Heart right ventricle (tissue), 16 donors: ENCODE results near the gene TEX10. TPM values are rescaled to one million over a fixed set of nuclear protein-coding genes. Genes with fewer than 3 reads are reported as not detected.
A peak's percentile ranks its signal among the peaks of the same experiment; 100 is the strongest.

Experiments used
- ATAC-seq, 8 donors: fragments of 200-7000 bp; cut with Tn5 transposase; one replicate each; pipeline ENCODE4 v1.9.1; 2020; ENCODE audit warnings: mild to moderate bottlenecking in 8 of 8, moderate library complexity in 8 of 8, moderate number of reproducible peaks in 1 of 8
- DNase-seq, 2 donors: peaks; one replicate each; pipeline ENCODE4 v3.0.0-alpha.2; 2020
- H3K27ac ChIP-seq, 10 donors: fragments of 200-600 bp; sonication (generic) in 2 of 10; one replicate each; pipeline versions ENCODE4 v1.5.0 to v1.8.0; 2020 to 2022; ENCODE audit warnings: mild to moderate bottlenecking in 3 of 10
- H3K27me3 ChIP-seq, 7 donors: fragments of 200-600 bp; one replicate each; pipeline ENCODE4 v1.8.0; 2021 to 2022; ENCODE audit warnings: mild to moderate bottlenecking in 2 of 7
- H3K36me3 ChIP-seq, 9 donors: fragments of 200-600 bp; sonication (generic) in 1 of 9; one replicate each; pipeline versions ENCODE4 v1.5.0 to v1.8.0; 2020 to 2022; ENCODE audit warnings: mild to moderate bottlenecking in 2 of 9
- H3K4me1 ChIP-seq, 9 donors: fragments of 200-600 bp; sonication (generic) in 1 of 9; one replicate each; pipeline versions ENCODE4 v1.5.0 to v1.8.0; 2020 to 2022; ENCODE audit warnings: mild to moderate bottlenecking in 4 of 9
- H3K4me3 ChIP-seq, 10 donors: fragments of 200-600 bp; sonication (generic) in 2 of 10; one replicate each; pipeline versions ENCODE4 v1.5.0 to v1.8.0; 2020 to 2022; ENCODE audit warnings: mild to moderate bottlenecking in 7 of 10, moderate library complexity in 2 of 10
- H3K9me3 ChIP-seq, 11 donors: fragments of 200-600 bp in 10 of 11; sonication (generic) in 2 of 11; one replicate each; pipeline versions ENCODE4 v1.5.0 to v1.8.0; 2013 to 2022; ENCODE audit warnings: mild to moderate bottlenecking in 2 of 11, control low read depth in 1 of 11, moderate library complexity in 1 of 11
- CTCF ChIP-seq, 9 donors: fragments of 200-600 bp; sonication (generic) in 2 of 9; IDR thresholded peaks; one replicate each; pipeline versions ENCODE4 v1.5.0 to v1.8.0; 2021 to 2022; ENCODE audit warnings: antibody characterized with exemption in 9 of 9, mild to moderate bottlenecking in 5 of 9, moderate library complexity in 1 of 9
- WGBS, 2 donors: extraction: QIAGEN DNeasy Blood & Tissue Kit; methylation state at CpG; one replicate each; pipeline ENCODE4 v1.1.7; 2013; ENCODE audit warnings: inconsistent platforms in 1 of 2; 5-methylcytosine and 5-hydroxymethylcytosine counted together
- intact Hi-C, 10 donors: fragments of 100-400 bp; cut with DNase I; formaldehyde crosslinking; loops; one replicate each; pipeline versions ENCODE4 v1.11.1 to v1.14.2; 2022
- polyA plus RNA-seq, 2 donors: library from polyadenylated mRNA; stranded (reverse); fragments of 200-250 nt; gene quantifications; one replicate each; pipeline ENCODE4 v1.2.3, GENCODE V29; 2013
- total RNA-seq, 10 donors: library from RNA; stranded (reverse); fragmentation: NEBNext Ultra II Directional in 3 of 10; extraction: Animal tissue kit (Norgen Biotek cat#: 25700) in 3 of 10; gene quantifications; one replicate each; pipeline versions ENCODE4 v1.2.1 to v1.2.4, GENCODE V29; 2021 to 2023
- donor health status: Arrhythmogenic right ventricular cardiomyopathy.
- donor health status: ischemic (EF 13 %, LVEDD 7.1; RV severe dilation, severe dysfunction).
- donor health status: healthy with polysubstance abuse.
- donor health status: DM: no; HTN: yes; CAD: no.
- donor health status: DM: no; HTN: no; CAD: no.
- donor health status: ischemic (EF 25% LVEDD 6.9; RV normal size, moderate dysfunction).
- donor health status: ischemic (EF 25% LVEDD 5.7; RV mildly dilated, moderate dysfunction).
- donor health status: healthy.
- donor health status: DM: yes; HTN: yes; CAD: no.
- donor health status: Ischemic cardiomyopathy.
- donor health status: ischemic (EF 35%, LVEDD 5.7; RV mildly dilated, moderate dysfunction).
- donor health status: nonischemic (EF 11% LVEDD 7.7; RV severe dilation, severe dysfunction).
- donor health status: DM: yes; HTN: yes; CAD: no.
- donor health status: PGD.
- donor health status: ischemic (EF 29% LVEDD 5.4; RV normal size, mild dysfunction).
- donor health status: nonischemic (EF 23%, LVEDD 6.1; RV moderate dilation, normal function).

Gene TEX10
- total and polyA plus RNA-seq, 12 donors: 2.9 to 10.3 (median 9.0) TPM

GRCh38 chr9:100355561-100355960 lies 2.8 kb upstream of the TEX10 start:
- H3K27ac ChIP-seq: no peak overlapping the region
- no peak for TF ChIP-seq CTCF (IDR thresholded peaks at IDR 0.05)
- H3K4me1 ChIP-seq: peaks cover 0 to 24% (median 12%) of the 10 kb centered on the region in 9 donors
- intact Hi-C loops: loop anchor here in 2 of 10 donors (5.0 to 10.0 kb wide), 3 partner anchors 52 to 239 kb away; partner anchors contain the start of gene MSANTD3 (in 1 of the 2)
- H3K4me3 ChIP-seq: no peak overlapping the region
- peaks cover 0 to 12% (median 0%) of the 10 kb centered on the region in 11 donors for H3K9me3 ChIP-seq
- DNase-seq (no peak), ATAC-seq (no peak)
- 90 to 97% methylated on average over 2 of the region's 2 CpGs for WGBS, 2 donors
- H3K27me3 ChIP-seq: no peaks in the 10 kb centered on the region
- H3K36me3 ChIP-seq: no peaks in the 10 kb centered on the region

GRCh38 chr9:100354121-100354800 lies 1.5 kb upstream of the TEX10 start:
- Histone ChIP-seq H3K27ac (no peak overlapping the region), H3K9me3 (peaks cover 0 to 11% (median 0%) of the 10 kb centered on the region in 11 donors), H3K4me3 (no peak overlapping the region), H3K4me1 (peaks cover 0 to 32% (median 16%) of the 10 kb centered on the region in 9 donors), H3K36me3 (no peaks in the 10 kb centered on the region), H3K27me3 (no peaks in the 10 kb centered on the region)
- intact Hi-C loops: loop anchor here in 5 of 10 donors (5.0 to 10.0 kb wide), 4 partner anchors 71 to 243 kb away; partner anchors contain the start of gene MSANTD3 (in 5 of the 5)
- DNase-seq (no peak), ATAC-seq (no peak)
- WGBS, 2 donors: 93 to 95% methylated on average over 2 of the region's 2 CpGs
- no peak for TF ChIP-seq CTCF (IDR thresholded peaks at IDR 0.05)

GRCh38 chr9:100352201-100352726 lies 478 bp downstream of the TEX10 start:
- Histone ChIP-seq H3K27me3 (no peaks in the 10 kb centered on the region), H3K9me3 (peaks cover 0 to 5% (median 0%) of the 10 kb centered on the region in 11 donors), H3K27ac (peak overlapping the region; percentile 42 to 93 (median 80)), H3K4me1 (peaks cover 0 to 32% (median 16%) of the 10 kb centered on the region in 9 donors), H3K36me3 (peaks cover 0 to 6% (median 0%) of the 10 kb centered on the region in 9 donors), H3K4me3 (peak overlapping the region; percentile 77 to 97 (median 84))
- 0% methylated on average over 43 of the region's 43 CpGs for WGBS, 2 donors
- DNase-seq (peak; percentile 9 to 26), ATAC-seq (peak; percentile 35 to 86 (median 54))
- intact Hi-C loops: loop anchor here in 5 of 10 donors (5.0 to 10.0 kb wide), 4 partner anchors 73 to 245 kb away; partner anchors contain the start of gene MSANTD3 (in 5 of the 5)
- no peak for TF ChIP-seq CTCF (IDR thresholded peaks at IDR 0.05)

GRCh38 chr9:100351508-100351907 lies 1.2 kb downstream of the TEX10 start:
- WGBS, 2 donors: 46 to 47% methylated on average over 5 of the region's 5 CpGs
- Histone ChIP-seq H3K27me3 (no peaks in the 10 kb centered on the region), H3K27ac (peak overlapping the region in 1 of 10 donors; percentile 78), H3K4me1 (peaks cover 0 to 32% (median 16%) of the 10 kb centered on the region in 9 donors), H3K9me3 (peaks cover 0 to 5% (median 0%) of the 10 kb centered on the region in 11 donors), H3K36me3 (peaks cover 0 to 13% (median 0%) of the 10 kb centered on the region in 9 donors), H3K4me3 (peak overlapping the region in 9 of 10 donors; percentile 77 to 97 (median 85))
- ATAC-seq (no peak), DNase-seq (no peak)
- TF ChIP-seq CTCF (IDR thresholded peaks at IDR 0.05): no peak
- intact Hi-C loops: loop anchor here in 5 of 10 donors (5.0 to 10.0 kb wide), 4 partner anchors 73 to 246 kb away; partner anchors contain the start of gene MSANTD3 (in 5 of the 5)
